Measurements from ENCODE around the gene LYRM1.
"Not testable (repeated sequence)": the region's sequence is repeated elsewhere in the genome, so short reads cannot be mapped to it uniquely, and the experiment has no call there.

- TF ChIP-seq CTCF, POLR2A (IDR thresholded peaks at IDR 0.05): not testable (repeated sequence)
These were observed 36.2 kb upstream of the LYRM1 start for GRCh38 chr16:20864376-20864775.

All from testis (tissue), 2 donors.